NCI-H526 treated with DMSO at 0.1 percent for 48 hours (cell line): Measurements from ENCODE around the gene DEDD.

Experiments used
- DNase-seq: peaks from one replicate; lab custom pipeline; 2025; lab: John Stamatoyannopoulos, UW

Gene DEDD

GRCh38 chr1:161132410-161133219 lies at the start of gene DEDD:
TSS of gene DEDD (minus strand) at chr1:161132667. CDS start at chr1:161124462, 8,205 bp downstream.
- peak; percentile 99 for DNase-seq

GRCh38 chr1:161182214-161182613 lies 49.7 kb upstream of the DEDD start:
- no peak for DNase-seq

- DNase-seq = no peak
Measured at GRCh38 chr1:161180639-161181038, 48.2 kb upstream of the DEDD start.

- DNase-seq = no peak
Measured at GRCh38 chr1:161179698-161180097, 47.2 kb upstream of the DEDD start.

- peak; percentile 91 for DNase-seq
Measured at GRCh38 chr1:161177936-161178244, 45.4 kb upstream of the DEDD start.

- peak; percentile 96 for DNase-seq
Measured at GRCh38 chr1:161177112-161177935, 44.9 kb upstream of the DEDD start, which contains the start of gene B4GALT3. TSS of gene B4GALT3 (minus strand) at chr1:161177507. CDS start at chr1:161176060, 1,447 bp downstream.

GRCh38 chr1:161176468-161177111 lies 44.1 kb upstream of the DEDD start:
- no peak for DNase-seq

- DNase-seq = no peak
Measured at GRCh38 chr1:161175771-161176453, 43.4 kb upstream of the DEDD start.

GRCh38 chr1:161174911-161175310 lies 42.4 kb upstream of the DEDD start:
- DNase-seq = no peak

- DNase-seq = no peak
Measured at GRCh38 chr1:161173711-161174110, 41.2 kb upstream of the DEDD start.

GRCh38 chr1:161172776-161173376 lies 40.4 kb upstream of the DEDD start:
- no peak for DNase-seq

GRCh38 chr1:161172349-161172748 lies 39.9 kb upstream of the DEDD start:
- DNase-seq = no peak

GRCh38 chr1:161171696-161172095 lies 39.2 kb upstream of the DEDD start:
- no peak for DNase-seq

- DNase-seq = no peak
Measured at GRCh38 chr1:161171191-161171590, 38.7 kb upstream of the DEDD start.

GRCh38 chr1:161168906-161169305 lies 36.4 kb upstream of the DEDD start:
- DNase-seq = no peak

GRCh38 chr1:161166669-161167548 lies 34.4 kb upstream of the DEDD start:
- no peak for DNase-seq

GRCh38 chr1:161165742-161166668 lies 33.5 kb upstream of the DEDD start, which contains the start of gene PPOX:
TSS of gene PPOX (plus strand) at chr1:161166426. CDS start at chr1:161166848, 422 bp downstream.
- DNase-seq = peak; percentile 100

GRCh38 chr1:161164901-161165610 lies 32.6 kb upstream of the DEDD start:
- DNase-seq = no peak

- no peak for DNase-seq
Measured at GRCh38 chr1:161163793-161164192, 31.3 kb upstream of the DEDD start.
